Stimulated activated naive CD8-positive, alpha-beta T cell treated with anti-CD3 and anti-CD28 coated beads, Interleukin-15, Interleukin-2, amounts not matched to agents 100 U/mL and 50 U/mL, for 24 hours (primary cell): Measurements from ENCODE around the gene SUMF2.
"Not testable (repeated sequence)": the region's sequence is repeated elsewhere in the genome, so short reads cannot be mapped to it uniquely, and the experiment has no call there.

Experiments
- ATAC-seq: fragments of 150-1000 bp; cut with Tn5 transposase; one replicate; pipeline ENCODE4 v1.10.0; 2021
- DNase-seq: peaks from one replicate; pipeline ENCODE4 v3.0.0; 2021

Gene SUMF2

GRCh38 chr7:56106108-56107073 is 42.3 kb downstream of the SUMF2 start, which contains the start of gene CHCHD2:
Gene CHCHD2, minus strand, starts transcription at chr7:56106476. Its CDS starts 63 bp downstream, at chr7:56106413.
- peak; percentile 99 for ATAC-seq

GRCh38 chr7:56107954-56108258 is 43.8 kb downstream of the SUMF2 start:
- DNase-seq: no peak

More at GRCh38 chr7:56106108-56107073, 42.3 kb downstream of the SUMF2 start, which contains the start of gene CHCHD2:
- DNase-seq: peak; percentile 90

GRCh38 chr7:56110611-56111010 is 46.5 kb downstream of the SUMF2 start:
- DNase-seq (no peak), ATAC-seq (no peak)

More at GRCh38 chr7:56107954-56108258, 43.8 kb downstream of the SUMF2 start:
- no peak for ATAC-seq

GRCh38 chr7:56112244-56112643 is 48.2 kb downstream of the SUMF2 start:
- ATAC-seq, DNase-seq: not testable (repeated sequence)

- ATAC-seq (no peak), DNase-seq (no peak)
Observed at GRCh38 chr7:56115852-56116538, 51.9 kb downstream of the SUMF2 start, which contains the start of gene NUPR2. Gene NUPR2, minus strand, starts transcription at chr7:56116417. Its CDS starts 103 bp downstream, at chr7:56116314.

- ATAC-seq: no peak
- DNase-seq: no peak
Observed at GRCh38 chr7:56121440-56121839, 57.4 kb downstream of the SUMF2 start.

GRCh38 chr7:56124981-56125380 is 60.9 kb downstream of the SUMF2 start:
- ATAC-seq (no peak), DNase-seq (no peak)

GRCh38 chr7:56125831-56126230 is 61.7 kb downstream of the SUMF2 start:
- ATAC-seq: no peak
- no peak for DNase-seq

- DNase-seq (no peak), ATAC-seq (no peak)
Observed at GRCh38 chr7:56127241-56127975, 63.3 kb downstream of the SUMF2 start.
